Neural cell (in vitro differentiated cells): ENCODE measurements around the gene TAF3.
A peak's percentile ranks its signal among the peaks of the same experiment; 100 is the strongest.

ENCODE experiments used
- CTCF ChIP-seq: fragments of 450-650 bp; IDR thresholded peaks from 2 replicates; pipeline ENCODE4 v1.5.1; 2014; ENCODE audit warnings: antibody characterized with exemption, mild to moderate bottlenecking, moderate library complexity; ENCODE audit not compliant: poor library complexity, severe bottlenecking
- EP300 ChIP-seq: fragments of 450-650 bp; conservative IDR thresholded peaks from 2 replicates; pipeline ENCODE4 v1.6.1; 2014; ENCODE audit warnings: antibody characterized with exemption, mild to moderate bottlenecking, moderate library complexity; ENCODE audit not compliant: poor library complexity, severe bottlenecking
- EZH2 ChIP-seq: fragments of 200-600, 300-800 bp; shearing (Covaris generic), sonication (generic); IDR thresholded peaks from 2 replicates; pipeline ENCODE4 v1.6.1; 2014; ENCODE audit warnings: antibody characterized with exemption, low read length, borderline replicate concordance, mild to moderate bottlenecking; ENCODE audit not compliant: insufficient read depth, poor library complexity, severe bottlenecking
- MXI1 ChIP-seq: fragments of 450-650 bp; conservative IDR thresholded peaks from 2 replicates; pipeline ENCODE4 v1.6.1; 2014; ENCODE audit warnings: antibody characterized with exemption, mild to moderate bottlenecking; ENCODE audit not compliant: poor library complexity, severe bottlenecking
- POLR2AphosphoS5 ChIP-seq: IDR thresholded peaks from 2 replicates; pipeline ENCODE4 v1.6.1; 2012
- SMC3 ChIP-seq: fragments of 450-650 bp; conservative IDR thresholded peaks from 2 replicates; pipeline ENCODE4 v1.6.1; 2014; ENCODE audit warnings: antibody characterized with exemption, mild to moderate bottlenecking, moderate library complexity; ENCODE audit not compliant: poor library complexity
- TF ChIP-seq, protein P1 (sequence below): IDR thresholded peaks from 2 replicates; pipeline ENCODE4 v1.6.1; 2012; ENCODE audit warnings: borderline replicate concordance

GRCh38 chr10:8043569-8044306 is 225.4 kb downstream of the TAF3 start:
- no peak for TF ChIP-seq CTCF
- no peak for TF ChIP-seq POLR2AphosphoS5
- TF ChIP-seq EP300, result no peak
- TF ChIP-seq EZH2, result peak; percentile 71
- TF ChIP-seq, protein P1, sequence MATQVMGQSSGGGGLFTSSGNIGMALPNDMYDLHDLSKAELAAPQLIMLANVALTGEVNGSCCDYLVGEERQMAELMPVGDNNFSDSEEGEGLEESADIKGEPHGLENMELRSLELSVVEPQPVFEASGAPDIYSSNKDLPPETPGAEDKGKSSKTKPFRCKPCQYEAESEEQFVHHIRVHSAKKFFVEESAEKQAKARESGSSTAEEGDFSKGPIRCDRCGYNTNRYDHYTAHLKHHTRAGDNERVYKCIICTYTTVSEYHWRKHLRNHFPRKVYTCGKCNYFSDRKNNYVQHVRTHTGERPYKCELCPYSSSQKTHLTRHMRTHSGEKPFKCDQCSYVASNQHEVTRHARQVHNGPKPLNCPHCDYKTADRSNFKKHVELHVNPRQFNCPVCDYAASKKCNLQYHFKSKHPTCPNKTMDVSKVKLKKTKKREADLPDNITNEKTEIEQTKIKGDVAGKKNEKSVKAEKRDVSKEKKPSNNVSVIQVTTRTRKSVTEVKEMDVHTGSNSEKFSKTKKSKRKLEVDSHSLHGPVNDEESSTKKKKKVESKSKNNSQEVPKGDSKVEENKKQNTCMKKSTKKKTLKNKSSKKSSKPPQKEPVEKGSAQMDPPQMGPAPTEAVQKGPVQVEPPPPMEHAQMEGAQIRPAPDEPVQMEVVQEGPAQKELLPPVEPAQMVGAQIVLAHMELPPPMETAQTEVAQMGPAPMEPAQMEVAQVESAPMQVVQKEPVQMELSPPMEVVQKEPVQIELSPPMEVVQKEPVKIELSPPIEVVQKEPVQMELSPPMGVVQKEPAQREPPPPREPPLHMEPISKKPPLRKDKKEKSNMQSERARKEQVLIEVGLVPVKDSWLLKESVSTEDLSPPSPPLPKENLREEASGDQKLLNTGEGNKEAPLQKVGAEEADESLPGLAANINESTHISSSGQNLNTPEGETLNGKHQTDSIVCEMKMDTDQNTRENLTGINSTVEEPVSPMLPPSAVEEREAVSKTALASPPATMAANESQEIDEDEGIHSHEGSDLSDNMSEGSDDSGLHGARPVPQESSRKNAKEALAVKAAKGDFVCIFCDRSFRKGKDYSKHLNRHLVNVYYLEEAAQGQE, result no peak
- TF ChIP-seq SMC3, result no peak
- no peak for TF ChIP-seq MXI1
